GM12878 (cell line): ENCODE results near the gene RAE1.

ENCODE experiments used
- CBX5 ChIP-seq: sonication (generic); IDR thresholded peaks from 2 replicates; pipeline ENCODE4 v1.6.1; 2016; ENCODE audit warnings: low read depth, moderate library complexity, mild to moderate bottlenecking, inconsistent platforms
- CHD1 ChIP-seq: IDR thresholded peaks from 2 replicates; pipeline ENCODE4 v1.6.1; 2012; ENCODE audit warnings: low read depth, low read length, improper control_type of control experiment
- ETV6 ChIP-seq, 2 experiments: fragments of 450-650 bp in 1 of 2; IDR thresholded peaks in 1 of 2; conservative IDR thresholded peaks in 1 of 2; 2 replicates each; pipeline ENCODE4 v1.6.1; 2014; ENCODE audit warnings: antibody characterized with exemption in 1 of 2, borderline replicate concordance in 1 of 2, low read depth in 1 of 2, mild to moderate bottlenecking in 1 of 2, moderate library complexity in 1 of 2
- EZH2 ChIP-seq: IDR thresholded peaks from 2 replicates; pipeline ENCODE4 v1.6.1; 2012; ENCODE audit warnings: low read depth, mild to moderate bottlenecking, control low read depth, inconsistent platforms, low read length, borderline replicate concordance; ENCODE audit not compliant: control insufficient read depth
- HCFC1 ChIP-seq: fragments of 150-350 bp; IDR thresholded peaks from 2 replicates; pipeline ENCODE4 v1.6.1; 2014; ENCODE audit warnings: low read length
- MXI1 ChIP-seq: fragments of 150-350 bp; IDR thresholded peaks from 2 replicates; pipeline ENCODE4 v1.6.1; 2011; ENCODE audit warnings: low read depth, mild to moderate bottlenecking, inconsistent platforms, low read length, improper control_type of control experiment
- POLR2A ChIP-seq: IDR thresholded peaks from 2 replicates; pipeline ENCODE4 v1.6.1; 2011; ENCODE audit warnings: low read depth, mild to moderate bottlenecking, low read length
- SIN3A ChIP-seq: IDR thresholded peaks from 2 replicates; pipeline ENCODE4 v1.6.1; 2012; ENCODE audit warnings: low read depth, low read length, improper control_type of control experiment
- SREBF2 ChIP-seq: IDR thresholded peaks from 2 replicates; pipeline ENCODE4 v1.6.1; 2012; ENCODE audit warnings: mild to moderate bottlenecking, low read length
- SUPT20H ChIP-seq: IDR thresholded peaks from 2 replicates; pipeline ENCODE4 v1.6.1; 2011; ENCODE audit warnings: low read depth, mild to moderate bottlenecking, low read length, moderate library complexity, borderline replicate concordance; ENCODE audit not compliant: control insufficient read depth
- ZNF217 ChIP-seq: fragments of 450-650 bp; IDR thresholded peaks from 2 replicates; pipeline ENCODE4 v1.6.1; 2017; ENCODE audit warnings: antibody characterized with exemption, mild to moderate bottlenecking
- TF ChIP-seq, protein P1 (sequence below): IDR thresholded peaks from 2 replicates; pipeline ENCODE4 v1.6.1; 2011; ENCODE audit warnings: low read depth, low read length, improper control_type of control experiment, borderline replicate concordance
- TF ChIP-seq, protein P2 (sequence below), 3 experiments: IDR thresholded peaks in 2 of 3; conservative IDR thresholded peaks in 1 of 3; 2 replicates each; pipeline ENCODE4 v1.5.1; 2011; ENCODE audit warnings: low read depth in 3 of 3, low read length in 3 of 3, mild to moderate bottlenecking in 3 of 3, control low read depth in 2 of 3, moderate library complexity in 2 of 3, inconsistent platforms in 1 of 3, mixed read lengths in 1 of 3; ENCODE audit not compliant: control insufficient read depth in 2 of 3, insufficient read depth in 1 of 3; ENCODE audit errors: extremely low read depth in 1 of 3
- TF ChIP-seq, protein P3 (sequence below): fragments of 450-650 bp; IDR thresholded peaks from 2 replicates; pipeline ENCODE4 v1.6.1; 2017; ENCODE audit warnings: mild to moderate bottlenecking

- no peak for TF ChIP-seq SREBF2
- TF ChIP-seq SIN3A, result no peak
- TF ChIP-seq, protein P1, sequence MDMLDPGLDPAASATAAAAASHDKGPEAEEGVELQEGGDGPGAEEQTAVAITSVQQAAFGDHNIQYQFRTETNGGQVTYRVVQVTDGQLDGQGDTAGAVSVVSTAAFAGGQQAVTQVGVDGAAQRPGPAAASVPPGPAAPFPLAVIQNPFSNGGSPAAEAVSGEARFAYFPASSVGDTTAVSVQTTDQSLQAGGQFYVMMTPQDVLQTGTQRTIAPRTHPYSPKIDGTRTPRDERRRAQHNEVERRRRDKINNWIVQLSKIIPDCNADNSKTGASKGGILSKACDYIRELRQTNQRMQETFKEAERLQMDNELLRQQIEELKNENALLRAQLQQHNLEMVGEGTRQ, result no peak
- TF ChIP-seq, protein P2, sequence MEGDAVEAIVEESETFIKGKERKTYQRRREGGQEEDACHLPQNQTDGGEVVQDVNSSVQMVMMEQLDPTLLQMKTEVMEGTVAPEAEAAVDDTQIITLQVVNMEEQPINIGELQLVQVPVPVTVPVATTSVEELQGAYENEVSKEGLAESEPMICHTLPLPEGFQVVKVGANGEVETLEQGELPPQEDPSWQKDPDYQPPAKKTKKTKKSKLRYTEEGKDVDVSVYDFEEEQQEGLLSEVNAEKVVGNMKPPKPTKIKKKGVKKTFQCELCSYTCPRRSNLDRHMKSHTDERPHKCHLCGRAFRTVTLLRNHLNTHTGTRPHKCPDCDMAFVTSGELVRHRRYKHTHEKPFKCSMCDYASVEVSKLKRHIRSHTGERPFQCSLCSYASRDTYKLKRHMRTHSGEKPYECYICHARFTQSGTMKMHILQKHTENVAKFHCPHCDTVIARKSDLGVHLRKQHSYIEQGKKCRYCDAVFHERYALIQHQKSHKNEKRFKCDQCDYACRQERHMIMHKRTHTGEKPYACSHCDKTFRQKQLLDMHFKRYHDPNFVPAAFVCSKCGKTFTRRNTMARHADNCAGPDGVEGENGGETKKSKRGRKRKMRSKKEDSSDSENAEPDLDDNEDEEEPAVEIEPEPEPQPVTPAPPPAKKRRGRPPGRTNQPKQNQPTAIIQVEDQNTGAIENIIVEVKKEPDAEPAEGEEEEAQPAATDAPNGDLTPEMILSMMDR (IDR thresholded peaks at IDR 0.05 in 2 of 3, conservative IDR thresholded peaks at IDR 0.05 in 1 of 3; ENCODE audit: control insufficient read depth in 2 of 3, extremely low read depth in 1 of 3, insufficient read depth in 1 of 3, low read depth in 3 of 3, low read length in 3 of 3), result no peak
- no peak for TF ChIP-seq CHD1
- no peak for TF ChIP-seq EZH2
- no peak for TF ChIP-seq CBX5
- TF ChIP-seq POLR2A, result no peak
- TF ChIP-seq, protein P3, sequence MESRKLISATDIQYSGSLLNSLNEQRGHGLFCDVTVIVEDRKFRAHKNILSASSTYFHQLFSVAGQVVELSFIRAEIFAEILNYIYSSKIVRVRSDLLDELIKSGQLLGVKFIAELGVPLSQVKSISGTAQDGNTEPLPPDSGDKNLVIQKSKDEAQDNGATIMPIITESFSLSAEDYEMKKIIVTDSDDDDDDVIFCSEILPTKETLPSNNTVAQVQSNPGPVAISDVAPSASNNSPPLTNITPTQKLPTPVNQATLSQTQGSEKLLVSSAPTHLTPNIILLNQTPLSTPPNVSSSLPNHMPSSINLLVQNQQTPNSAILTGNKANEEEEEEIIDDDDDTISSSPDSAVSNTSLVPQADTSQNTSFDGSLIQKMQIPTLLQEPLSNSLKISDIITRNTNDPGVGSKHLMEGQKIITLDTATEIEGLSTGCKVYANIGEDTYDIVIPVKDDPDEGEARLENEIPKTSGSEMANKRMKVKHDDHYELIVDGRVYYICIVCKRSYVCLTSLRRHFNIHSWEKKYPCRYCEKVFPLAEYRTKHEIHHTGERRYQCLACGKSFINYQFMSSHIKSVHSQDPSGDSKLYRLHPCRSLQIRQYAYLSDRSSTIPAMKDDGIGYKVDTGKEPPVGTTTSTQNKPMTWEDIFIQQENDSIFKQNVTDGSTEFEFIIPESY, result no peak
- no peak for TF ChIP-seq ETV6 (conservative IDR thresholded peaks at IDR 0.05 in 1 of 2, IDR thresholded peaks at IDR 0.05 in 1 of 2; ENCODE audit: borderline replicate concordance in 1 of 2, low read depth in 1 of 2)
- TF ChIP-seq MXI1, result no peak
- no peak for TF ChIP-seq ZNF217
- no peak for TF ChIP-seq SUPT20H
- no peak for TF ChIP-seq HCFC1
These were observed 64.0 kb downstream of the RAE1 start for GRCh38 chr20:57414867-57415592.
